GM08714 (cell line): Measurements from ENCODE around the gene KIF14.
"Not testable (repeated sequence)": the region's sequence is repeated elsewhere in the genome, so short reads cannot be mapped to it uniquely, and the experiment has no call there.

Source experiments
- H3K4me3 ChIP-seq: fragments of 200-500 bp; sonication (Bioruptor generic); 2 replicates; pipeline ENCODE4 v1.5.1; 2014; ENCODE audit warnings: mild to moderate bottlenecking, low read length, inconsistent platforms
- ZNF274 ChIP-seq: IDR thresholded peaks from 2 replicates; pipeline ENCODE4 v1.6.1; 2012; ENCODE audit warnings: mild to moderate bottlenecking, low read depth, low read length

Gene KIF14

DNA sequence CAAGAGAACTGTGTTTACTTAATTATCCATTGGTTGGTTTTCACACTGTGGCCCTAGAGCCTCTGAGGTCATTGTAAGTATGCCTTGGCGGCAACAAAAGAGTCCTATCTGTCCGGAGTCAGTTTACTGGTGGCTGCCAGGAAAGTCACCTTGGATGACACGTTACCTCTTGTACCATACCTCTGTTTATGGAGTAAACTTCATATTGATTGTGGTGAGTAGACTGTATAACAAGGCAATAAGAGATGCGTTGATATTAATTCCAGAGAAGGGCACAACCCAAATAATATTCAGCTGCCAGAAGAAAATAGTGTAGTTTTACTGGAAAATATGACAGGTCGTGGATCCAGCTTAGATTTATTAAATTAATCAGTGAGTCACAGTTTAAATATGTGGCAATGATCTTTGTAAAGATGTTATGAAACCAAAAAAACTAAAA lies 20.4 kb upstream of the KIF14 start:
- H3K4me3 ChIP-seq = no peak overlapping the region
- TF ChIP-seq ZNF274 = no peak

DNA sequence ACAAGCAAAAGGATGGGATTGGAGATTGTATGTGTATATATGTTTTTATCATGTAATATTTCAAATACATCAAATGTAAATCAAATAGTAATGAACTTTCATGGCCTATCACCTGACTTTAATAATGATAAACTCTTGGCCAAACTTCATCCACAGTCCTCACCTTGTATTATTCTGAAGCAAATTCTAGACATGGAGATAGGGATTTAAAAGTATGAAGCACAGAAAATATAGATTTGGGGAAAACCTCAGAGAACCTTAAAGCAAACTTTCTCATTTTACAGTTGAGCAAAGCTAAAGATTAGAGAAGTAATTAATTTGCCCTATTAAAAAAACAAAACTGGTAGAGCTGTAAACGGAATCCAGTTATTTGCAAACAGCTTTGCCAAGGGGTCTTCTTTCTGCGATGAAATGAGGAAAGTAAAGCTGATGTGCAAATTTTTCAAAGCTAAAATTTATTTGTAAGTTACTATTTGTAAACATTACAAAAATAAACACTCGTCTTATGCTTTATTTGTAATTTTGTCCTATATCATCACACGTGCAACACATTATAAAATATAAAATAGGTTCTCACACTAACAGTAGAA lies 19.9 kb upstream of the KIF14 start:
- TF ChIP-seq ZNF274 = no peak

DNA sequence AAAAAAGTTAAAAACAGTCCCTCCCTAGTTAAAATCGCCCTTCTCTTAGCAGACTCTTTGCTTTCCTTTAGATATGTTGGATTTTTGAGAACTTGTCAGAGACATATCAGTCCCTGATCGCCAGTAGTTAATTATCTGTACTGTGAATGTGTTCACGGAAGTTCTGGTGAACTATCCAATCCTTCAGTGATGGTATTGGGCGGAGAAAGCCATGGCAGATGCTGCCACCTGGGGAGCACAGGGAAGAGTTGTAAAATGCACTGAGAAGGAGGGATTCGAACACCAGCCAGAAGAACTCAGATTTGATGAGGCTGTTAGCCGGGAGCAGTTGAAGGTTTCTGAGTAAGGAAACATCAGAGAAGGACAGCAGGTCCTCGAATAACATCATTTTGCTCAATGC lies 17.5 kb upstream of the KIF14 start:
- no peak for TF ChIP-seq ZNF274
- no peak overlapping the region for H3K4me3 ChIP-seq

More for the DNA sequence above, 19.9 kb upstream of the KIF14 start:
- H3K4me3 ChIP-seq = no peak overlapping the region

DNA sequence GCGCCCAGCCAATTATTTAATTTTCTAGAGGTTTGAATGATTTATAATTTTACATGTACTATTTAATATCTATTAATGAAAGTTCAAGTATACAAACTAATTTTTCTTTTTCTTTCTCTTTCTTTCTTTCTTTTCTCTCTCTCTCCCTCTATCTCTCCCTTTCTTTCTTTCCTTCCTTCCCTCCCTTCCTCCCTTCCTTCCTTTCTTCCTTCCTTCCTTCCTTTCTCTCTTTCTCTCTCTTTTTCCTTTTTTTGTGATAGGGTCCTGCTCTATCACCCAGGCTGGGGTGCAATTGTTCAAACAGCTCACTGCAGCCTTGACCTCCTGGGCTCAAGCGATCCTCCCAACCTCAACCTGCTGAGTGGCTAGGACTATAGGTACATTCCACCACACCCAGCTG lies 16.1 kb upstream of the KIF14 start:
- no peak for TF ChIP-seq ZNF274
- no peak overlapping the region for H3K4me3 ChIP-seq

DNA sequence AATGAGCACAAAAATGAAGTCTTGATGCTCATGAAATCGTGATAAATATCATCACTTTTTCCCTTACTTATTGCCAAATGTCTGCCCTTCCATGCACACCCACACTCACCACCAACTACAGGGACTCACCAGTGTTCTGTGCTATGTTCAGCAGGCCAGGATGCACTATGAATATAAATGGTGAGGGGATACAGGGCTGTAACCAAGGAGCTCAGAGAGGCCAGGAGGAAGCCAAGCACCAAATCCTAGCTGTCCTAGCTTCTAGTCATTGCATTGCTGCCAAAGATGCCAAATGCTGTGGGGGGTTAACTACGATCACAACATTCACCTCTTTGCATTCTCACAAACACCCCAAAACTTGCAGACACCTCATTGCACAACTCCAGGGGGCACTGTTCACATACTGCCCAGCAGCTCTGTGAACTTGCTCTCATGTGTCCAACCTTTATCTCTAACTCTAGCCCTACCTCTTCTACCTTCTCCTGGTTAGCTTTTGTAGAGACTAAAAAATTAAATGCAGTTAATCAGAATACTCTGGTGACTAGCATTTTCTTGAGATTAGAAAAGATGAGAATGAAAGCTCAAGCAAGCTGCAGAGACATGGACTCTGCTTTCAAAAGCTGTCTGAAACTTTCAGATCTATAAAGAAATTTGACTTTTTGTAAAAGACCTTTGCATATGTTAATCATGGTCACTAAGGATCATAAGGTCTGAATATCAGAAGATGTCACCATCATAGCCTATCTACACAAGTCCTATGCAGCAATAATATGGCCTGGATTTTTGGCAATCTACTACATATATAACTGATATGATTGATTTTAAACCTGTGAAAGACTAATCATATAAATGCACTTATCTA lies 13.9 kb upstream of the KIF14 start:
- no peak for TF ChIP-seq ZNF274
- no peak overlapping the region for H3K4me3 ChIP-seq

DNA sequence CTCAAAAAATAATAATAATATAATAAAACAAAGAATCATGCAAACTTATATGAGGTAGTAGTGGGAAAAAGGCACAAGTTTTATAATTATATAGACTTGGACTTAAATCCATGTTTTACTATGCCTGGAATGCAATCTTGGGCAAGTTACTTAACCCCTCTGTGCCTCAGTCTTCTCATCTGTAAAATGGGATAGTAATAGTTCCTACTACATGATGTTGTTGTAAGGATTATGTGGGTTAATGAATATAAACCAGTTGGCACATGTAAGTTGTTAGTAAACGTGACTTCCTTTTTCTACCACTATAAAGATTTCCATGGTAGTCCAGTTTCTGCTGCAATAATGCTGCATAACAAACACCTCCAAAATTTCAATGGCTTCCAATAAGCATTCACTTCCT lies 10.8 kb upstream of the KIF14 start:
- TF ChIP-seq ZNF274 = no peak
- no peak overlapping the region for H3K4me3 ChIP-seq

DNA sequence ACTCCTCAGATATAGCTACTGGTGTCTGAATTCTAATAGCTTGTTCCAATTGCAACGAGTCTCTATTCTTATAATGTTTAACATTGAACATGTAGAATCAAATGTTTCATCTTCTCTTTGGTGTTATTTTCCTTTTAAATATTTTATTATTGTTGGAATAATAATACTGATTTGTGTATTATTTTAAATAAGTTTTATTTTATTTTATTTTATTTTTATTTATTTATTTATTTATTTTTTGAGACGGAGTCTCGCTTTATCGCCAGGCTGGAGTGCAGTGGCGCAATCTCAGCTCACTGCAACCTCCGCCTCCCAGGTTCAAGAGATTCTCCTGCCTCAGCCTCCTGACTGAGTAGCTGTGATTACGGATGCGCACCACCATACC lies 10.0 kb upstream of the KIF14 start:
- not testable (repeated sequence) for H3K4me3 ChIP-seq

DNA sequence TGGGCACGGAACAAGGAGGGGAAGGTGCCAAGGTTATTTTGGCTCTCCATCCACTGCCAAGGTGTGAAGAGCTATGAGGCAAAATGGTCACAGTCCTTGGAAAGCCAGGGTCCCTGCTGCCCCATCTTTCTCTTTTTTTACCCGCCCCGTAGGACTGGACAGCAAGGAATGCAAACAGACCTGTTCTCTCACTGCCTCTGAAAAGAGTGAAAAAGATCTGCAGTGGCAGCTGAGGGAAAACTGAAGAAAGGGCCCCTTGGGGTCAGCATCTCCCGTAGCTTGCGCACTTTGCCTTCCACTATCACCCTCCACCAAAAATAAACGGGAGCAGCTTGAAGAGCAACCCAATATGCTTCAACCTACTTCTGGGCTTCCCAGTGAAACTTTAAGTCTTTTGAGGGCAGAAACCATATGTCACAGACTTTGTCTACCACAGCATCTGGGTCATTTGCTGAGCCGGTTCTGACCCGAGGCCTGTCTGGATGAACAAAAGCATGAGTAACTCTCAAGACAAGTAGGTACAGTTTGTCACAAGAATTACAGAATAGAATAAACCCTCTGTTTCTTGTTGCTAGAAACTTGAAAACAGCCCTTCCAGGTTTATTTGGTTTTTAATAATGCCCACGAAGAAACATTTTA lies 9.4 kb upstream of the KIF14 start:
- TF ChIP-seq ZNF274 = no peak
- no peak overlapping the region for H3K4me3 ChIP-seq

DNA sequence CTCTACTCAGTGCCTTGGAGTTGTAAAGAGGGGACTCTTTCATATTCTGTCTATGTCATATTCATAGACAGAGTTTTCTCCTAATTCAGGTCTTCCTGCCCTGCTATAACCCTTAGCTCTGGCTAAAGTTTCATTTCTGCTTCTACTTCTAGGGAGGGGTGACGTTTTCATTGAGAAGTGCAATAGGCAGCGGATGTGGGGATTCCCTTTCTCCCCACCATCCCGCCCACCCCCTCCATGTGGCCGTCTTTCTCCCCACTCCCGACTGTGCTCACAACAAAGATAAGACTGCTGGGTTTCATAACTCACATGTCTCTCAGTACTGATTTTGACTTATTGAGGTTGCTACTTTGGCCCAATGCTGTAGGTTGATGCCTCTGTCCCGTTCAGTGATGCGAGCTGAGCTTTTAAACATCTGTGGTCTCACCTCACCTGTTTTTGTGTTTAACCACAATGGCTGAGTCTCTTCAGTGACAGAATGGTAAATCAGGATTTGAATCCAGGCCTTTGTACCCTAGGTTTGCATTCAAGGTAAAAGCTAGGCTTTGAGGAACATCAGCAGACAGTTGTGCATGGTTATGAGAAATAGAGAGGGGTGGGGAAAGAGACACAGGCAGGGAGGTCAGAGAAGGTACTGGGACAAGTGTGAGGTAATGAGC lies 7.8 kb upstream of the KIF14 start:
- peak overlapping the region; percentile 56; the same call in 1 of the 2 replicates for H3K4me3 ChIP-seq

DNA sequence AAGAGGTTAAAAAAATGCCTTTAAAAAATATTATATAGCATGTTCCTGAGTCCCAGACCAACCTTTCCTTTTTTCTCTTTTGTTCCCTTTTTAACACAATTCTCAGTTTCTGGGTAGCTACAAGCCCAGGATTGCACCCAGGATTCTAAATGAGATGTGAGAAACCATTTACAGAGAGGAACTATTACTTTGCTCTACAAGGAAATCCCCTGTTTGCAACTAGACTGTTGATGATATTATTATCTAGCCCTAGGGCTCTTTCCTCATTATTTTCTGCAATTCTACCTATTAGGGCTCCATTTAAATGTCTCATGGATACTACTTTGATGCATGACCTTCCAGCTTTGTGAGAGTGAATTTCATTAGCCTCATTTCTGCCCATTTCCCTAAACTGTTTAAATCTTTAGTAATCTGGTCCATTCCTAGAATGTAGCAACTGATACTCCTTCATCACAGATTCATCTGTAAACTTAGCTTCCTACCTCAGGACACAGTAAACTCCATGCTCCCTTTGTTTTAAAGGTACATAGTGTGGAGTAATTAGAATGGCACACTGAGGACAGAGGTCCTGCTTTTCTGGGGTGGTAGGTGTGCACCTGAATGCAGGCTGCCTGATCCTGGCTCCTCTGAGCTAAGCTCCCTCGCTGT lies 7.1 kb upstream of the KIF14 start:
- H3K4me3 ChIP-seq = peak overlapping the region; percentile 56
- no peak for TF ChIP-seq ZNF274

More for the DNA sequence above, 7.8 kb upstream of the KIF14 start:
- TF ChIP-seq ZNF274 = no peak

DNA sequence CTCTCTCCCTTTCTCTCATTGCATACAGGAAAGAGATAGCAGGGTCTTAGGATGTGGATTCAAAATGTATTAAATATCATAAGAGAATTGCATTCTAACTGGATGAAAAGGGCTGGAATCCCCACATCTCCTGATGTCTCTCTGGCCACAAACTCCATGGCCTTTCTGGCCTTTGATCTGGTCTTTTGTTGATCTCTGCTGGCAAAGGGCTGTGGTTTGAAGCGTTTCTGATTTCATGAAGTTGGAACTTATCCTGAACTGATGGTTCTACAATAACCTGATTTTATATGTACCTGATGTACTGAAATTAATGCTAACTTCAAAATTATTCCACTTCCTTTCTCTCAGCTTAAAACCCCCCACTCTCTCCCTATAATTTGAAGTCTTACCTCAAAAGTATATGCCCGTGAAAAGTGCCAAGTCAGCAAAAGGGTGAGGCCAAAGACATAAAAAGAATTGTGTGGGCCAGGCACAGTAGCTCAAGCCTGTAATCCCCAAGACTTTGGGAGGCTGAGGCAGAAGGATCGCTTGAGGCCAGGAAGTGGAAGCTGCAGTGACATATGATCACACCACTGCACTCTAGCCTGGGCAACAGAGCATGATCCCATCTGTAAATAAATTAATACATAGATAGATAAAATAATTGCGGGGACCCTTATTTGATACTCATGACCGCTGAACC lies 6.4 kb upstream of the KIF14 start:
- no peak for TF ChIP-seq ZNF274
- H3K4me3 ChIP-seq = no peak overlapping the region; the same call in 1 of the 2 replicates

DNA sequence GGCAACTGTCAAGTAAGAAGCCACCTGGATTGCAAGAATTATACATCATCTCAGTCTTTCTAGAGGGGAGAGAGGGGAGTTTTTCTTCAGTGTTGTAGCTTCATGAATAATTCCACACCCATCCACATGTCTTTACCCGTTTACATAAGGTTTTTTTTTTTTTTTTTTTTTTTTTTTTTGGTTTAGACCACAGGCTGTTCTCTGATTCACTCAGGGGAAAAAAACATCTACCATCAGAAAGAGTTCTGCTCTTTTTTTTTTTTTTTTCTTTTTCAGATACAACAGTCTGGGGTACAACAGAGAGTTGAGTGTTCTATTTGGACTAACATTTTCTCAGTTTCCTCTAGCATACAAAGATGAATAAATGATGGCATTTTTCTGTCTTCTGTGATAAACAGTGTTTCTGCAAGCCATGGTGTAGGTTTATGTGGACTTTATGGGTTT lies 4.9 kb upstream of the KIF14 start:
- no peak for TF ChIP-seq ZNF274
- H3K4me3 ChIP-seq = no peak overlapping the region

DNA sequence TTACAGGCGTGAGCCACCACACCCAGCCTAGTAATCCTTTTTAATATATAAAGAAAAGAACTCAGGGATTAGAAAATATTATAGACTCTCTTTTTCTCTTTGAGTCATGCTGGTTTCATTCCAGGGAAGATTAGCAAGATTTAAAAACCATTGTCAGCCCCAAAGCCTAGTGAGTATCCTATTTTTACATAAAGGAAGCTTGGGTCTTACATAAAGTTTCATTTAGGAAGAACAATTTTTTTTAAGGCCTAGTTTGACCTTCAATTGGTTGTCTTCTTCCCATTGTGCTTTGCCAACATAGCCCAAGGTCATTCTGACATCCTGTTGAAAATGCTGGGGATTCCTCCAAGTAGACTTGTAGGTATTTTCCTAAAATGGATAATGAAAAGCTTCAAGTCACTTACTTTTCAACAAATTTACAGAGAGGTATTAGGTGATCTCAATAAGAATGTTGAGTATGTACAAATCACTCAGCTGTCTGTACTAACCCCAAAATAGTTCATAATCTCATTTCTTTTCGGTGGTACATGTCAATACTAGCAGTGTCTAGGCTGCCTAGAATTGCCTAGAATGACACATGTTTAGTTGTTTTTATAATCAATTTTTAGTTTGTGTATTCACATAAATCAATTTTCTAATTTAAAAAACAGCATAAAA lies 4.3 kb upstream of the KIF14 start:
- no peak overlapping the region for H3K4me3 ChIP-seq
- TF ChIP-seq ZNF274 = no peak
